ENCODE measurements around the gene PREP.

The PREP gene

GRCh38 chr6:105269390-105269789 is 133.5 kb downstream of the PREP start:
- 0 out of 2 replicates have a peak, but pooled peaks cover 3% of the 10 kb centered on the region for H3K9me3 ChIP-seq (ENCODE audit: insufficient read depth, low read depth, low read length)
- H3K4me2 ChIP-seq (ENCODE audit: low read depth, low read length, poor library complexity, severe bottlenecking), result no peak overlapping the region
- no peaks in the 10 kb centered on the region for H3K27me3 ChIP-seq (ENCODE audit: insufficient read depth, low read length, poor library complexity, severe bottlenecking)
- H3K36me3 ChIP-seq (ENCODE audit: insufficient read depth, low read length), result no peaks in the 10 kb centered on the region
- no peaks in the 10 kb centered on the region for H4K20me1 ChIP-seq (ENCODE audit: insufficient read depth, low read length, poor library complexity, severe bottlenecking)
- TF ChIP-seq CTCF (conservative IDR thresholded peaks at IDR 0.05; ENCODE audit: low read length) (no peak), EZH2phosphoT487 (IDR thresholded peaks at IDR 0.05; ENCODE audit: borderline replicate concordance) (no peak)
- no peaks in the 10 kb centered on the region for H3K79me2 ChIP-seq (ENCODE audit: insufficient read depth, low read length)
- no peak overlapping the region for H3K9ac ChIP-seq (ENCODE audit: low read depth, low read length, poor library complexity, severe bottlenecking)
- H2AFZ ChIP-seq (ENCODE audit: low read length), result no peak overlapping the region
- H3K4me3 ChIP-seq (ENCODE audit: low read length, poor library complexity, severe bottlenecking), result no peak overlapping the region
- no peaks in the 10 kb centered on the region for H3K9me2 ChIP-seq (replicated peaks; ENCODE audit: low read depth, low read length)
- no peaks in the 10 kb centered on the region for H3K4me1 ChIP-seq (ENCODE audit: insufficient read depth, low read length, poor library complexity, severe bottlenecking)
- no peaks in the 10 kb centered on the region for H3F3A ChIP-seq (ENCODE audit: low read depth)

DNA sequence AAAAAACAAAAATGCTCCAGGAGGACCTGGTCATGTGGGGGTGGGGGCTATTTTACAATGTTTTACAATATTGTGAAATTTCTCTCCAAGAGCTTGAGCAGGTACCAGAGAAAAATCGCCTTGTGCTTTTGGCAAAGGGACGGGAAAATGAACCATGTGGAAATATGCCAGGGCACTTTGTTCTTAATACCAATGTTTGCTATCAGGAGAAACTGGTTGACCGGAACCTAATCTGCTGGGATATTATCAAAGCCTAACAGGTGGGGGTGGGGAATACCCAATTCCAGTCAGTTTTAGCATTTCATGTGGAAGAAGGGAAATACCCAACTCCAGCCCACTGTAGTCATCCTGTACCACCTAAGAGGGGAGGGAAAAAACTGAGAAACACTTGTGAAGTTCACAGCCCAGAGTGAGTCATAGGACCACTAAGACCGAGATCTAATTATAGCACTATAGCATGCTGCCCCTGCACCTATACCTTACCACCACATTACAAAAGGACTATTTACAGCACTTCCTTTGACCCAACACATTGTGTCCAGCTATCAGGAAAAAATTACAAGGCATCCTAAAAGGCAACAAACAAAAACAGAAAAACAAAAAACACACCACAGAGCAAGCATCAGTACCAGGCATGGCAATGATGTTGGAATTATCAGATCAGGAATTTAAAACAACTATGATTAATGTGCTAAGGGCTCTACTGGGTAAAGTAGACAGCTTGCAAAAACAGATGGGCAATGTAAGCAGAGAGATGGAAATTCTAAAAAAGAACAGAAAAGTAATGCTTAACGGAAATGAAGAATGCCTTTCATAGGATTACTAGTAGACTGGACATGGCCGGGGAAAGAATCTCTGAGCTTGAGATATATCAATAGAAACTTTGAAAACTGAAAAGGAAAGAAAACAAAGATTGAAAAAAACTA is 138.9 kb downstream of the PREP start:
- 0 out of 2 replicates have a peak, but pooled peaks cover 3% of the 10 kb centered on the region for H3K9me3 ChIP-seq (ENCODE audit: insufficient read depth, low read depth, low read length)

More for the DNA sequence above, 138.9 kb downstream of the PREP start:
- Histone ChIP-seq H3K4me2 (ENCODE audit: low read depth, low read length, poor library complexity, severe bottlenecking) (no peak overlapping the region), H3K79me2 (ENCODE audit: insufficient read depth, low read length) (no peaks in the 10 kb centered on the region), H3K4me3 (ENCODE audit: low read length, poor library complexity, severe bottlenecking) (no peak overlapping the region), H3K27me3 (ENCODE audit: insufficient read depth, low read length, poor library complexity, severe bottlenecking) (no peaks in the 10 kb centered on the region), H4K20me1 (ENCODE audit: insufficient read depth, low read length, poor library complexity, severe bottlenecking) (no peaks in the 10 kb centered on the region), H3K9ac (ENCODE audit: low read depth, low read length, poor library complexity, severe bottlenecking) (no peak overlapping the region), H2AFZ (ENCODE audit: low read length) (no peak overlapping the region), H3F3A (ENCODE audit: low read depth) (no peaks in the 10 kb centered on the region), H3K9me2 (replicated peaks; ENCODE audit: low read depth, low read length) (no peaks in the 10 kb centered on the region), H3K36me3 (ENCODE audit: insufficient read depth, low read length) (no peaks in the 10 kb centered on the region), H3K4me1 (ENCODE audit: insufficient read depth, low read length, poor library complexity, severe bottlenecking) (no peaks in the 10 kb centered on the region)
- TF ChIP-seq EZH2phosphoT487 (IDR thresholded peaks at IDR 0.05; ENCODE audit: borderline replicate concordance) (no peak), CTCF (conservative IDR thresholded peaks at IDR 0.05; ENCODE audit: low read length) (no peak)
